Activated T-cell treated with anti-CD3 and anti-CD28 coated beads for 24 hours (primary cell): Measurements from ENCODE around the gene PTPA.
"Not testable (repeated sequence)": the region's sequence is repeated elsewhere in the genome, so short reads cannot be mapped to it uniquely, and the experiment has no call there.

ENCODE experiments used
- DNase-seq: peaks from one replicate; pipeline ENCODE4 v3.0.0-alpha.2; 2020; ENCODE audit warnings: low read depth

Gene PTPA

DNA sequence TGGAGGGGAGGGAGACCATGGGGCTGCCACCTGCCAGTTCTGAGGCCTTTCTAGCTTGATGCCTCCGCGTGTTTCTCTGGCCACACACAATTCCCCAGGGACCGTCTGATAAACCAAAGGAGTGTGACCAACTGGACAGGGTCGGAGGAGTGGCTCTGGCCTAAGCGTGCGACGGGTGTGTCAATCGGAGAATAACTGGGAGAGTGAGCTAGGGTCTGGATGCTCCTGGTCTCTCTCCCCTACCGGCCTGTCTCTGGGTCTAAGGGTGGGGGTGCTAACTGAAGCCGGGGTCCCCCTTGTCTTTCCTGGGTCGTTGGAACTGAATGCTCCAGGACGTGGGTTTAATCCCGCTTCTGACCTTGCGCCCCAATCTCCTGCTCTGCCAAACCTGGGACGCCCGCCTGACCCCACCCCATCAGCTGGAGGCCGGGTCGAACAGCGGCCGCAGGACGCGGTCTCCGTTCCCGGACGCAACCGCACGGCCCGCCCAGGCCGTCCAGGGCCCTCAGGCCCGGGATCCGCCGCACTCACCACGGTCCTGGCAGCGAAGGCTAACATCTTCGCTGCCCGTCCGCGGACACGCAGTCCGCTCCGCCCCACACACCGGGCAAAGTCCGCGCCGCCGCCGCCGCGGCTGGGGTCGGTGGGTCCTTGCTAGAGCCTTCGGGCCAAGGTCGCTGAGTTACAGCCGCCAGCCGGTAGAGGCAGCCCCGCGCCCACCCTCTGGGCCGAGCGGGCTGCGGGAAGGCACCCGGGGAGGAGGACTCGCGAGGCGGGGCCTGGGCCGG is 1.1 kb upstream of the PTPA start:
- DNase-seq = no peak

DNA sequence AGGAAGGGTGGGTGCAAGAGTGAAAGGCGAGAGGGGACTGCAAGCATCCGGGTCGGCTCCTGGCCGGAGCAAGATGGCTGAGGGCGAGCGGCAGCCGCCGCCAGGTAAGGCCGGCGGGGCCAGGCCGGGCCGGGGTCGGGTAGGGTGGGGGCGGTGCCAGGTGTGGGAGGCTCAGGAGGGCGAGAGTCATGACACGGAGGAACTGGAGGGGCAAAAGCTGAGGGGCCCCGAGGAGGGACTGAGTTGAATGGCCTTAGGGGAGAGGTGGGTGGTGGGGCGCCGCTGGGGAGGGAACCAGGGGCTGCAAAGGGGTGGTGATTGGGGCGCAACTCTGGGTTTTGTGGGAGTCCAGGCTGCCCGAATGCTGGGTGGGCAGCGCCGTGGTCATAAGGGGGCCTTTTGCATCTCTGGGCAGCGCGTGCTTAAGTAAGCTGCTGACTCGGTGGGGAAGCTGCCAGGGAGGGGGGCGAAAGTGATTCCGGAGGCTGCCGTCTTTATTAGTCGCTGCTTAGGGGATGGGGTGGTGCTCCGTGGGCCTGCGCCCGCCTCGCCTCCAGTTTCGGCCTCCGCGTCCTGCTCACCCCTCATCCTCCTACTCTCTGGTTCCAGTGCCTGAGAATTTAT is 425 bp downstream of the PTPA start:
- DNase-seq = no peak

DNA sequence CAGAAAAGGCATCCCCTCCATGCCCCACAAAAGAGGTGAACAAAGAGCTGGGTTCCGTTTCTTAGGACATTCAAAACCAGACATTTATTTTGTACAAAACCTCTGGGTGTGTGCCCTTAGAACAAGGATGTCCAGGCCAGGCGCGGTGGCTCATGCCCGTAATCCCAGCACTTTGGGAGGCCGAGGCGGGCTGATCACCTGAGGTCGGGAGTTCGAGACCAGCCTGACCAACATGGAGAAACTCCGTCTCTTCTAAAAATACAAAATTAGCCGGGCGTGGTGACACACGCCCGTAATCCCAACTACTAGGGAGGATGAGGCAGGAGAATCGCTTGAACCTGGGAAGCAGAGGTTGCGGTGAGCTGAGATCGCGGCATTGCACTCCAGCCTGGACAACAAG is 1.3 kb downstream of the PTPA start:
- not testable (repeated sequence) for DNase-seq

DNA sequence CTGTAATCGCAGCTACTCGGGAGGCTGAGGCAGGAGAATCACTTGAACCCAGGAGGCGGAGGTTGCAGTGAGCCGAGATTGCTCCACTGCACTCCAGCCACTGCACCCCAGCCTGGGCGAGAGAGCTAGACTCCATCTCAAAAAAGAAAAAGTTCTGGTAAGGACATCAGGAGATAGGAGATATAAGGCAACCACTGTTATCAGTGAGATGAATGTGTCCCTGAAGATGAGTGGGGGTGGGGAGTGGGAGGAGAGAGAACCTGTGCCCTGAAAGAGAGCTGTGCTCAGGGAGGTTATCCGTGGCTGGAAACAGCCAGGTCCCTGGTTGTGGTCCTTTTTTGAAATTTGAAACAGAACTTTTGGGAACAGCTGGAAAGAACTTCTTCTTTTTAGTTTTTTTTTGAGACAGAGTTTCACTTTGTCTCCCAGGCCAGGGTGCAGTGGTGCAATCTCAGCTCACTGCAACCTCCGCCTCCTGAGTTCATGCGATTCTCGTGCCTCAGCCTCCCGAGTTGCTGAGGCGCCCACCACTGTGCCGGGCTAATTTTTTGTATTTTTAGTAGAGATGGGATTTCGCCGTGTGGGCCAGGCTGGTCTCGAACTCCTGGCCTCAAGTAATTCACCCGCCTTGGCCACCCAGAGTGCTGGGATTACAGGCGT is 2.6 kb downstream of the PTPA start:
- no peak for DNase-seq

DNA sequence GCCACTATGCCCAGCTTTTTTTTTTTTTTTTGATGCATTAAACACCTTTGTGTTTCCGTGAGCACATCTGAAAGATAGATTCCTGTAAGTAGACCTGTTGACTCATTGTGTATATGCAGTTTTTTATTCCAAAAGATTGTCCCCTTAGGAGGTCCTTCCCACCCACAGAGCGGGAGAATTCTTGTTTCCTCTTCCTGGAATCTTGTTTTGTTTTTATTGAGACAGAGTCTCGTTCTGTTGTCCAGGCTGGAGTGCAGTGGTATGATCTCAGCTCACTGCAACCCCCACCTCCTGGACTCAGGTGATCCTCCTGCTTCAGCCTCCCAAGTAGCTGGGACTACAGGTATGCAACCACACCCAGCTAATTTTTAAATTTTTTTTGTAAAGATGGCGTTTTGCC is 7.6 kb downstream of the PTPA start:
- no peak for DNase-seq

DNA sequence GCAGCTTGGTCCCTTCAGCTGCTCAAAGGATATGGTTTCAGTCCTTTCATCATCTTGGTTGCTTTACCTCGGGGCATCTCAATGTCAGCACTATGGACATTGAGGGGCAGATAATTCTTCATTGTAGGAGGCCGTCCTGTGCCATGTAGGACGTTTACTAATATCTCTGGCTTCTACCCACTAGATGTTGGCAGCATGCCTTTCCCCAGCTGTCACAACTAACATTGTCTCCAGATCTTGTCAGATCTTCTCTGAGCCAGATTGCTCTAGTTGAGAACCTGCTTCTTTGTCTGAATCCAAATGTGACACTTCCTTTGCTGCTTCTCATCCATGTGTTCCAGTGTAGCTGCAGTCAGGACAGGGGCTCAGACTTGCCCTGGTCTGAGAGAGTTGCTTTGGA is 10.3 kb downstream of the PTPA start:
- no peak for DNase-seq

DNA sequence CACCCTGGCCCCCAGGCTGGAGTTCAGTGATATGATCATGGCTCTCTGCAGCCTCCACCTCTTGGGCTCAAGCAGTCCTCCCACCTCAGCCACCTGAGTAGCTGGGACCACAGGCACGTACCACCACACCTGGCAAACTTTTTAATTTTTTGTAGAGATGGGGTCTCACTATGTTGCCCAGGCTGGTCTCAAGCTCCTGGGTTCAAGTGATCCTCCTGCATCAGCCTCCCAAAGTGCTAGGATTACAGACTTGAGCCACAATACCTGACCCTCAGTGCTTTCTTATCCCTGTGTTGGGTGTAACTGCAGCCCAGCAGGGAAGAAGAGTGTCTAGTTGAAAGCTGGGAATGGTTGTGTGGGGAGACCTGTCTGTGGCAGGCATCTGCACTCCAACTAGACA is 10.9 kb downstream of the PTPA start:
- no peak for DNase-seq

DNA sequence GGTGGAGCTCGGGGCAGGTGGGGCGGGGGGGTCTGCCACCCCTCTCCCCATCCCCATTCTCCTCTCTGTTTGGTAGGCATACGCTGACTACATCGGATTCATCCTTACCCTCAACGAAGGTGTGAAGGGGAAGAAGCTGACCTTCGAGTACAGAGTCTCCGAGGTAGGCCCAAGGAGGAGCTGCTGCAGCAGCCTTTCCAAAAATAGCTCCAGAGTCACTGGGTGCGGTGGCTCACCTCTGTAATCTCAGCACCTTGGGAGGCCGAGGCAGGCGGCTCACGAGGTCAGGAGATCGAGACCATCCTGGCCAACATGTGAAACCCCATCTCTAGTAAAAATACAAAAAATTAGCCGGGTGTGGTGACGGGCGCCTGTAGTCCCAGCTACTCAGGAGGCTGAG is 11.8 kb downstream of the PTPA start:
- DNase-seq = not testable (repeated sequence)

DNA sequence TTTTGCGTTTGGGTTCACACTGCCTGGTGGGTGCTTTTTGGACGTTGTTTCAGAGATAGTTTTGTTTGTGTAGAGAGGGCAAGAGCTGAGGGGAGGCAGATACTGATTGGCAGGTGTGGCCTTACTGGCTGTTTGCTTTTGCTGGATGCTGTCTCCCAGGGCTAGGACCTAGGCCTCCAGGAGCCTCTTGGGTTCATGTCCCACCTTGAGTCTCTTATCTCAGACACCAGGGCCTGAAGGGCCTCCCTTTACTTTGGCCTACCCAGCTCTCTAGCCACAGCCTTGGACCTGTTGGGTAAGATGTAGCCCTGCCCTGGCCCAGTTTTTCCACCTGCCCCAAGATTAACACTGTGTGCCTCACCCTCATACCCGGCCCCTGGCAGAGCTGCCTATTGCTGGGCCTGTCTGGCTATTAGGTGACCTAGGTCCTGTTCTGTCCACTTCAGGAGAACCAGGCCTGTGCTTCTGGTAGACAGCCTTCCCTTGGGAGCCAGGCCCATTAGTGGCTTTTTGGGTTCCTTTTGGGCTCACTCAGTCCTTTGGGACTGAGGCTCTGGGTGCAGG is 13.4 kb downstream of the PTPA start:
- no peak for DNase-seq

DNA sequence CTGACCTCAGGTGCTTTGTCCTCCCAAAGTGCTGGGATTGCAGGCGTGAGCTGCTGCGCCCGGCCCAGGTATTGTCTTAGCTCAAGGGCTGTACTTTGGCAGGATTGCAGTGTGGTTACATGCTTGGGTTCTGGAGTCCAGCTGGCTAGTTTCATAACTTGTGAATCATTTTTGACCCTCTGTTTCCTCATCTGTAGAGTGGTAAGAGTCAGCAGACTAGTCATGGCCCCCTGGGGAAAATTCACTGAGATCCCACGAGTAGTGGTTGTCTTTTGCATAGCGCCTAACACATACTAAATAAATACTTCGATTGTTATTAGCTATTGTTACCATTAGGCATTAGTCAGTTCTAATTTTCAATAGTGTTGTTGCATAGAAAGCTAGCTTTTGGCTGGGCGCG is 14.3 kb downstream of the PTPA start:
- no peak for DNase-seq

DNA sequence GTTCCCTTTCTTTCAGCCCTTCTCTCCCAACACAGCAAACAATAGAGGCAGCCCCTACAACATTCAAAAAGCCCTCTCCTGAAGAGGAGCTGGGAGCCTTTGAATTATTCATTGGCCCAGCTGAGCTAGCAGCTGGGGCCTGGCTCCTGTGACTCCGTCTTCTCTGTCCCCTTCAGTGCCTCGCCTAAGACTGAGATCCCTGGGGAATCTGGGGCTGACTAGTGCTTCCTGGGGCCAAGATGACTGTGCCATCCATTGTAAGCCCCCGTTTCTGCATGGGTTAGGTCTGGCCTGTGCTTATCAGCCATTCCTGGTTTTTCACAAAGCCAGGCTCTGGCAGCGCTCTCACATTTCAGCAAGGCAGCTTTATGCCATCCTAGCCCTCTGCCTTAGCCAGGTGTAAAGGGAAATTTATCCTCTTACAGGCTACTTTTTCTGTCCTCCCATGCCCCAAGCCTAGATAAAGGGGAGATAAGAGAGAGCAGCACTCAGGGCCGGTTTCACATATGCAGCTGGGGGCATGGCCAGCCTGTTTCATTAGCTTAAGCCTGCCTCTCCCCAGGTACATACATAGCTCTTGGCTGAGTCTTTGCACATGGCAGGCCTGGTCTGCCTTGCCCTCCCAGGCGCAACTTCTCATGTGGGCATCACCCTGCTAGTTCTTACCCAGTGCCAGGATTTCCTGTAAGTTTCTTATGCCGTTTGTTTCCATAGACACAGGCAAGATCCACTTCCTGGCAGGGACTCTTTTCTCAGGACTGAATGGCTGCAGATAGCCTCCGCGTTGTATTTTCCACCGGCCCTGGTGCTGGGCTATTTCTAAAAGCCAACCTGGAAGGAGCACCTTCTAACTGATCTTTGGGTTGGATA is 15.8 kb downstream of the PTPA start:
- no peak for DNase-seq

DNA sequence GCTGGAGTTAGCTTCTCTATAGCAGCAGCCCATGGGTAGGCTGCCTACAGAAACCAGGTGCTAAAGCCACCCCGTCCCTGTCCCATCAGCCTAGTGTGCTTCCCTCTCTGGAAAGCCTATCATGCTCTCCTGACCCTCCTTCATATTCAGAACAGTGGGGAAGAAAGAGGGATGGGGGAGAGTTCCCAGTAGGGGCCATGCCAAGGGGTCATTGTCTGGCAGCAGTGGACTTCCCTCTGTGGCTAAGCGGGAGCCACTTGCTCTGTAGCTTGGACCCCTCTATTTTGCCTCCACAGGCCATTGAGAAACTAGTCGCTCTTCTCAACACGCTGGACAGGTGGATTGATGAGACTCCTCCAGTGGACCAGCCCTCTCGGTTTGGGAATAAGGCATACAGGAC is 17.5 kb downstream of the PTPA start:
- no peak for DNase-seq

DNA sequence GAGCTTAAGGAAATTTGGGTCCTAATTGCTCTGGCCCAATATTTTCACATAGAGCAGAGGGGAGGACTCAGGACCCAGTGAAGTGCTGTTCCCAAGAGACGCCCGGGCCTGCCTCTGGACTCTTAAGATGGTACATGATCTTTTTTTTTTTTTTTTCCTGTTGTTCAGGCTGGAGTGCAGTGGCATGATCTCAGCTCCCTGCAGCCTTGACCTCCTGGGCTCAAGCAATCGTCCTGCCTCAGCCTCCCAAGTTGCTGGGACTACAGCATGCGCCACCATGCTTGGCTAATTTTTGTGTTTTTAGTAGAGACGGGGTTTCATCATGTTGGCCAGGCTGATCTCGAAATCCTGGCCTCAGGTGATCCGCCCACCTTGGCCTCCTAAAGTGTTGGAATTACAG is 19.1 kb downstream of the PTPA start:
- not testable (repeated sequence) for DNase-seq

DNA sequence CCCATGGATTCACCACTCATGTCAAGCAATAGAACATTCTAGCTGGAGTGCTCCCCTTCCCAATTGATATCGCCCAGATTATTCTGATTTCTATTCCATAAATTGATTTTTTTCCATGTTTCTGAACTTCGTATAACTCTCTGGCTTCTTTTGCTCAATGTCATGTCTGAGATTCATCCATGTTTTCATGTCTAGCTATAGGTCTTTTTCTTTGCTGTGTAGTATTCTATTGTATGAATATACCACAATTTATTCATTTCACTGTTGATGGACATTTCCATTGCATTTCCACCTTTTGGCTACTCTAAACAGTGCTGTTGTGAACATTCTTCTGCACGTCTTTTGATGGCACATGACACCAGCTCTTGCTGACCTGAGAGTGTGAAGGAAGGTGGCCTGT is 19.6 kb downstream of the PTPA start:
- no peak for DNase-seq

DNA sequence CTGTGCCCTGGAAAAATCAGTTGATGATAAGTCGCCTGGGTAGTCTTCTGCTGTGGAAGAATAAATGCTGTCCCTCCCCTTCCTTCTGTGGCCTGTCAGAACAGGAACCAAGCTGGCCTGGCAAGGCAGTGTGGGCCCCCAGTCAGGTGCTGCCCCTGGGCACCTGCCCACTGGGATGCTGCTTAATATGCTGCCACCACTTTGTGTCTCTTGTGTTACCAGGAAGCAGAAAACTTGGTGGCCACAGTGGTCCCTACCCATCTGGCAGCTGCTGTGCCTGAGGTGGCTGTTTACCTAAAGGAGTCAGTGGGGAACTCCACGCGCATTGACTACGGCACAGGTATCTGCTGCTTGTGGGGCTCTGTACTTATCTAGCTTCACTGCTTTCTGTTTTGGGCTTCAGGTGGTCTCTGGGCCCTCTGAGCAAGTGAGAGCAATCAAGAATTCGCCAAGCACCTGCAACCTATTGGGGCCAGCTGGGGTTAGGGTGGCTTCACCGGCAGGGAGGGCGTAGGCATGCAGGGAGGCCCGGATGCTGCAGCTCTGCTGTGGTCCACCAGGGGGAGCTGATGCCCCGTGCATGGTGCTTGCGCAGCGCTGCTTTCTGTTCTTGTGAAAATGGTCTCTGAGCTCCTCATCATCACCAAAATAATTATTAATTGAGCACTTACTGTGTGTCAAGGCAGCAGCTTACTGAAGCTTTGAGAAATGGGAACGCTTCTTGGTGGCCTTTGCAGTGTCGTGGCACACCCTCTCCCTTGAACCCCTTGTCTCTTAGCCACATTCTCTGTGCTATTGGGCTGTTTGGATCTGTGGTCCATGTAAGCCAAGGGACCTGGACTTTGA is 20.3 kb downstream of the PTPA start:
- DNase-seq = peak; percentile 77

DNA sequence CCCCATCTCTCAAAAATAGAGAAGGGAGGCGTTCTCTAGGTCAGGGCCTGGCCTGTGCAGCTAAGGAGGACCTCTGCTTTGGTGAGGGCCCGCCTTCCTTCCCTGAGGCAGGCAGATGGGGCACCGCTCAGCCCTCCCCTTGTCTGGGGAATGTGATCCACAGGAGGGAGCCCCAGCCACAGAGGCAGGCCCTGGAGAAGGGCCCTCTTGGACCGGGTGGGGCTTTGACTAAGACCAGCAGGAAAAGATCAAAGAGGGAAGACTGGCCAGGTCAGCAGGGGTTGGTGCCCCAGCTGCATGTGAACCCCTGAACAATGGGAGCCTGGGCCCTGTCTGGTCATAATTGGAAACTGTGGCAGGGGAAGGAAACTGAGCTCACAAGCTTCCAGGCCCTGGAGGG is 21.9 kb downstream of the PTPA start:
- DNase-seq = no peak

DNA sequence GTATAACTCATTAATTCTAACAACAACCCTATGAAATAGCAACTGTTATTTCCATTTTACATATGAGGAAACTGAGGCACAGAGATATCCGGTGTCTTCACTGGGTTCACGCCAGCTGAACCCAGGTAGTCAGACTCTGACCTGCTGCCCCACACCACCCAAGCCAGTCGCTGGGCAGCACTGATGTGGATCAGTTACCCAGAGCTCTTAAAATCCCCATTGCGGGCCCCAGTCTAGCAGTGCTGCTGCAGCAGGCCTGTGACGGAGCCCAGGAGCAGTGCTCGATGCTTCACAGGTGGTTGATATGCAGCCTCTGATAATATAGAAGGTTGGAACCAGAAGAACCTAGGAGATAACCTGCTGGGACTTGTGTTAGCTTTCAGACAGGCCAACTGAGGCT is 24.3 kb downstream of the PTPA start:
- no peak for DNase-seq

DNA sequence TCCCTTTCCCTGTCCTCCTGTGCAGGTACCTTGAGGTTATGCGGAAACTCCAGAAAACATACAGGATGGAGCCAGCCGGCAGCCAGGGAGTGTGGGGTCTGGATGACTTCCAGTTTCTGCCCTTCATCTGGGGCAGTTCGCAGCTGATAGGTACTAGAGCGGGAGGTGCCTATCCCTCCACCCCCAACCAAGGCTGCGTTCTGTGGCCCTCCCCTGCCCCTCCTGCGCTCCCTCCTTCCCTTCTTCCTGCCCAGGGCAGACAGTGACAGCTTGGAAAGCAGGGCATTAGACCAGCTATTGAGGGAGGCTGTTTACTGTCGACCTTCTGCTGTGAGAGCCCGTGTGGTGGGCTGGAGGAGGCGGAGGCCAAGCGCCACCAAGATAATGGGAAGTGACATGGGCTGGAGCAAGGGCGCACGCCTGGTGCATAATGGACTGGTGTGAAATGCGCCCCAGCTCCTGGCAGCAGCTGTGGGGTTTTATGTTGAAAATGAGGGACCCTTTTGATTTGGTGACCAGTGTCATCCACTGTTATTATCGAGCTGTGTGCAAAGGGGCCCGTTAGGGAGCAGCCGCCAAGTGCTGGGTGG is 25.3 kb downstream of the PTPA start:
- no peak for DNase-seq

DNA sequence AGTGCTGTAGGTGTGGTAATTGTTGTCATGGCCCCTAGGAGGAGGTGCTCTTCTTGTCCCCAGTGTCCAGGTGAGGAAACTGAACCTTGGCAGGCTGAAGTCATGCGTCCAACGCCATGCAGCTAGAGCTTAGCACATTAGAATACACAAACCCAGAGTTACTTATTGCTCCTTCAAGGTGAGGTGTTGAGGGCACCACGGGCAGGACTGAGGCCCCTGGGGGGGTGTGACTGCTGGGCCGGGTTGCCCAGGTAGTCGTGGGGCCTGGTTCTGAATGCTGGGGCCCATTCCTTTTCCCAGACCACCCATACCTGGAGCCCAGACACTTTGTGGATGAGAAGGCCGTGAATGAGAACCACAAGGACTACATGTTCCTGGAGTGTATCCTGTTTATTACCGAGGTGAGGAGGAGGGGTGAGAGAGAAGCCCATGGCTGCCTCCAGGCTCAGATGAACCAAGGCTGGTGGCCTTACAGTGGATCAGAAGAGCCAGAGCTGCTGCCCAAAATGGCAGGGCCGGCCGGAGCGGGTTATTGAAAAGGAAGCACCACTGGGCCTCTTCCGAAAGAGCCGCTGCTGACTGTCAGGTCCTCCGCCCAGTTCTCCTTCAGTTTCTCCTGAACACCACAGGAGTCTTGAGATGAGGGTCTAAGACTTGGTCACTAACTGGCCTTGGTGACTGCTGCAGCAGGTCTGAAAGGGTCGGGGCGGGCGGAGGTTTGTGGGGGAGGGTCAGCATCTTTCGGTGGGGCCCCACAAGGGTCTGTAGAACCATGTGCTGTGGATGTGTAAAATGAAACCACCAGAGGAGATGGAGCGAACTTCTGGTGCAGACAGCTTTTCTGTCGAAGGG is 26.3 kb downstream of the PTPA start:
- DNase-seq = no peak

DNA sequence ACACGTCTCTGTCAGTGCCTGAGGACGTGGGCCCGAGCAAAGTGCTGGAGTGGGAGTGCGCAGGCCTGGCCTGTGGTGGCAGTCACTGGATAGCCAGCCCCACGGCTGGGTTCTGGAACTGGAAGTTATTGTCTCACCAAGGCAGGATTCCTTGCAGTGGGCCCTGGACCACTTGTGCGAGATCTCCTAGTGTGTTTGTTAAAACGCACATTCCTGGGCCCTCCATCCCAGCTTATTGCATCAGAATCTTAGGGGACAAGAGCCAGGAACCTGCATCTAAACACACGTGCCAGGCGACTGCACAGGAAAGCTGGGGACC is 26.9 kb downstream of the PTPA start:
- no peak for DNase-seq
